K562 (cell line): ENCODE data around the gene MED20. TPM values are rescaled to one million over a fixed set of nuclear protein-coding genes. Genes with fewer than 3 reads are reported as not detected.

Source experiments
- ATF1 ChIP-seq, 2 experiments: fragments of 450-650 bp in 1 of 2; IDR thresholded peaks; 2 replicates each; pipeline ENCODE4 v1.6.1; 2016; ENCODE audit warnings: missing compliant biosample characterization in 1 of 2, missing genetic modification characterization in 1 of 2
- BCOR ChIP-seq: fragments of 450-650 bp; IDR thresholded peaks from 2 replicates; pipeline ENCODE4 v1.6.1; 2016
- CBX2 ChIP-seq: fragments of 200-600 bp; sonication (generic); IDR thresholded peaks from one replicate; pipeline ENCODE4 v1.6.1; 2012; ENCODE audit warnings: mild to moderate bottlenecking, low read length, inconsistent platforms; ENCODE audit not compliant: insufficient read depth, poor library complexity, severe bottlenecking
- FOXK1 ChIP-seq: sonication (generic); formaldehyde crosslinking; IDR thresholded peaks from 2 replicates; pipeline ENCODE4 v1.8.0; 2022; ENCODE audit warnings: missing genetic modification reagents, mild to moderate bottlenecking, borderline replicate concordance
- JUNB ChIP-seq: fragments of 450-650 bp; formaldehyde crosslinking; conservative IDR thresholded peaks from 2 replicates; pipeline ENCODE4 v1.4.0; 2020; ENCODE audit warnings: mild to moderate bottlenecking
- NR1H2 ChIP-seq: sonication (generic); formaldehyde crosslinking; IDR thresholded peaks from 2 replicates; pipeline ENCODE4 v1.4.0; 2020; ENCODE audit warnings: mild to moderate bottlenecking, missing genetic modification reagents
- SMAD4 ChIP-seq: fragments of 250-450 bp; sonication (Bioruptor Pico); conservative IDR thresholded peaks from 2 replicates; pipeline ENCODE4 v1.8.0; 2021; ENCODE audit warnings: inconsistent platforms, mild to moderate bottlenecking, moderate library complexity
- THRAP3 ChIP-seq: fragments of 450-650 bp; IDR thresholded peaks from 2 replicates; pipeline ENCODE4 v1.6.1; 2016; ENCODE audit warnings: mild to moderate bottlenecking, inconsistent platforms, borderline replicate concordance
- ZKSCAN3 ChIP-seq: fragments of 250-450 bp; sonication (Bioruptor Pico); IDR thresholded peaks from 2 replicates; pipeline ENCODE4 v1.4.0; 2020
- ZNF224 ChIP-seq: sonication (generic); formaldehyde crosslinking; IDR thresholded peaks from 2 replicates; pipeline ENCODE4 v1.8.0; 2022; ENCODE audit warnings: mild to moderate bottlenecking, missing genetic modification reagents
- polyA plus RNA-seq, 8 experiments: library from polyadenylated mRNA; depleted of rRNA in 4 of 8; stranded (reverse) in 5 of 8; unstranded in 3 of 8; fragments of >200 nt; fragmentation: Nextera tagmentation in 2 of 8; fragmentation: Illumina TruSeq in 1 of 8; extraction: Ambion mirVana in 2 of 8; extraction: Trizol in 1 of 8; gene quantifications; 2 replicates each; pipeline versions ENCODE4 v1.2.1 to v1.2.3, GENCODE V29; 2011 to 2014; ENCODE audit warnings: inconsistent platforms in 1 of 8, missing spikeins in 1 of 8
- total RNA-seq, 7 experiments: library from RNA; depleted of rRNA in 6 of 7; stranded (reverse); fragments of >200 nt in 6 of 7; fragmentation: Illumina TruSeq in 2 of 7; extraction: Trizol in 2 of 7; gene quantifications; 2 replicates each; pipeline versions ENCODE4 v1.2.1 to v1.2.3, GENCODE V29; 2011 to 2021; ENCODE audit warnings: low replicate concordance in 1 of 7
- TF ChIP-seq, protein P1 (sequence below): fragments of 450-650 bp; IDR thresholded peaks from 2 replicates; pipeline ENCODE4 v1.6.1; 2017; ENCODE audit warnings: antibody characterized with exemption, mild to moderate bottlenecking
- TF ChIP-seq, protein P2 (sequence below), 2 experiments: fragments of 450-650 bp; IDR thresholded peaks; 2 replicates each; pipeline ENCODE4 v1.6.1; 2018; ENCODE audit warnings: mild to moderate bottlenecking in 2 of 2, low read depth in 1 of 2; ENCODE audit not compliant: partially characterized antibody in 2 of 2
- TF ChIP-seq, protein P3 (sequence below), 2 experiments: fragments of 450-650 bp in 1 of 2; sonication (generic) in 1 of 2; formaldehyde crosslinking in 1 of 2; IDR thresholded peaks in 1 of 2; conservative IDR thresholded peaks in 1 of 2; 2 replicates each; pipeline versions ENCODE4 v1.6.1 to v1.8.1; 2016 to 2023; ENCODE audit warnings: mild to moderate bottlenecking in 2 of 2, moderate library complexity in 2 of 2, inconsistent platforms in 1 of 2, missing genetic modification reagents in 1 of 2
- TF ChIP-seq, protein P4 (sequence below): fragments of 450-650 bp; IDR thresholded peaks from 2 replicates; pipeline ENCODE4 v1.6.1; 2017; ENCODE audit warnings: mild to moderate bottlenecking, moderate library complexity

The MED20 gene
- total and polyA plus RNA-seq, 9 of the 15 experiments (the other 6 are each of a cell fraction or from before 2014, with no cell fraction given), result 27.3 to 80.9 (median 46.0) TPM

DNA sequence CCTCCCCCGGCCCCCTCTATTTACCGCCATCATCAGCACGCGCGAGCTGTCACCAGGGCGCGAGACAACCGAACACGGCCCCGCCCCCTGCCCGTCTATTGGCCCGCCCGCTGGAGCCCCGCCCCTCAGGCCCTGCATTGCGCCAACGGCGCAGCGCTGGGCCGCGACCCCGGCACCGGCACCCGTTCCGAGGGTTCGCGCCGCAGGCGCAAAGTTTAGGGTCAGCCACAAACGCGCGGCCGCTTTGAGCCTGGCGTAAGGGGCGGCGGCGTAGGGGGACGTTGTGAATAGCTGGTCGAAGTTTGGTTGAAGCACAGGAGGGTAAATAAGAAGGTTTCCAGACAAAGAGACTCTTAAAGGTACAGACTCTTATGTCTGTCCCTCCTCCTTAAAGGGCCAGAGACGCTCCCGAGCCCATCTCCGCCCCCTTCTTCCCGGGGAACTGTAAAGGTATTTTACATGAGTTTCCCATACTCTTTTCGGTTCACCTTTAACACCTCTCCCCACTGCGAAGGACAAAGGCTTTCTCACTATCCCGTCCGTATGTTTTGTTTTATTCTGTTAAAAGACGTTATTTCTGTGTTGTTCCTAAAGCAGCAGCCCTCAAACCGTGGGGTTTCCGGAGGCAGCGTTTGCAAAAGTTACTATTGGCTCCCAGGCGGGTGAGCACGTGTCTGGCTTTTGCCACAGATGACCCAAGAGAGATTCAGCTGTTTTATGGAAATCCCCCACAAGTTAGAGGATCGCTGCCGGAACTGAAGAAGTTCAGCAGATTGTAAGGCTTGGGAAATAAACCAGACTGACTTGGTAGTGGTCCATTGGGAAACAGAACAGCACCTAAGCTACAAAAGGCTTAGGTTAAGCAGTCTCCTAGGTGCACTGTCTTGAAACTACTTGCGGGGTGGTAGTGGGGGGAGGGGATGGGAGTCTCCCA, 25.4 kb downstream of the MED20 start, which contains the start of gene USP49 (continued):
- TF ChIP-seq ATF1 (CRISPR knock-in tag; IDR thresholded peaks at IDR 0.05) (peak; percentile 82), ATF1 (tag; IDR thresholded peaks at IDR 0.05) (peak; percentile 68), SMAD4 (CRISPR knock-in tag) (peak; percentile 65; the same call in 1 of the 2 replicates), ZKSCAN3 (CRISPR knock-in tag) (no peak), BCOR (peak; percentile 15; the same call in 1 of the 2 replicates), NR1H2 (no peak), CBX2 (no peak), FOXK1 (CRISPR knock-in tag) (no peak), JUNB (CRISPR knock-in tag) (no peak), THRAP3 (no peak; the same call in 1 of the 2 replicates), ZNF224 (CRISPR knock-in tag) (no peak)
- TF ChIP-seq, protein P1, sequence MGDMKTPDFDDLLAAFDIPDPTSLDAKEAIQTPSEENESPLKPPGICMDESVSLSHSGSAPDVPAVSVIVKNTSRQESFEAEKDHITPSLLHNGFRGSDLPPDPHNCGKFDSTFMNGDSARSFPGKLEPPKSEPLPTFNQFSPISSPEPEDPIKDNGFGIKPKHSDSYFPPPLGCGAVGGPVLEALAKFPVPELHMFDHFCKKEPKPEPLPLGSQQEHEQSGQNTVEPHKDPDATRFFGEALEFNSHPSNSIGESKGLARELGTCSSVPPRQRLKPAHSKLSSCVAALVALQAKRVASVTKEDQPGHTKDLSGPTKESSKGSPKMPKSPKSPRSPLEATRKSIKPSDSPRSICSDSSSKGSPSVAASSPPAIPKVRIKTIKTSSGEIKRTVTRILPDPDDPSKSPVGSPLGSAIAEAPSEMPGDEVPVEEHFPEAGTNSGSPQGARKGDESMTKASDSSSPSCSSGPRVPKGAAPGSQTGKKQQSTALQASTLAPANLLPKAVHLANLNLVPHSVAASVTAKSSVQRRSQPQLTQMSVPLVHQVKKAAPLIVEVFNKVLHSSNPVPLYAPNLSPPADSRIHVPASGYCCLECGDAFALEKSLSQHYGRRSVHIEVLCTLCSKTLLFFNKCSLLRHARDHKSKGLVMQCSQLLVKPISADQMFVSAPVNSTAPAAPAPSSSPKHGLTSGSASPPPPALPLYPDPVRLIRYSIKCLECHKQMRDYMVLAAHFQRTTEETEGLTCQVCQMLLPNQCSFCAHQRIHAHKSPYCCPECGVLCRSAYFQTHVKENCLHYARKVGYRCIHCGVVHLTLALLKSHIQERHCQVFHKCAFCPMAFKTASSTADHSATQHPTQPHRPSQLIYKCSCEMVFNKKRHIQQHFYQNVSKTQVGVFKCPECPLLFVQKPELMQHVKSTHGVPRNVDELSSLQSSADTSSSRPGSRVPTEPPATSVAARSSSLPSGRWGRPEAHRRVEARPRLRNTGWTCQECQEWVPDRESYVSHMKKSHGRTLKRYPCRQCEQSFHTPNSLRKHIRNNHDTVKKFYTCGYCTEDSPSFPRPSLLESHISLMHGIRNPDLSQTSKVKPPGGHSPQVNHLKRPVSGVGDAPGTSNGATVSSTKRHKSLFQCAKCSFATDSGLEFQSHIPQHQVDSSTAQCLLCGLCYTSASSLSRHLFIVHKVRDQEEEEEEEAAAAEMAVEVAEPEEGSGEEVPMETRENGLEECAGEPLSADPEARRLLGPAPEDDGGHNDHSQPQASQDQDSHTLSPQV, result peak; percentile 82
- TF ChIP-seq, protein P2, sequence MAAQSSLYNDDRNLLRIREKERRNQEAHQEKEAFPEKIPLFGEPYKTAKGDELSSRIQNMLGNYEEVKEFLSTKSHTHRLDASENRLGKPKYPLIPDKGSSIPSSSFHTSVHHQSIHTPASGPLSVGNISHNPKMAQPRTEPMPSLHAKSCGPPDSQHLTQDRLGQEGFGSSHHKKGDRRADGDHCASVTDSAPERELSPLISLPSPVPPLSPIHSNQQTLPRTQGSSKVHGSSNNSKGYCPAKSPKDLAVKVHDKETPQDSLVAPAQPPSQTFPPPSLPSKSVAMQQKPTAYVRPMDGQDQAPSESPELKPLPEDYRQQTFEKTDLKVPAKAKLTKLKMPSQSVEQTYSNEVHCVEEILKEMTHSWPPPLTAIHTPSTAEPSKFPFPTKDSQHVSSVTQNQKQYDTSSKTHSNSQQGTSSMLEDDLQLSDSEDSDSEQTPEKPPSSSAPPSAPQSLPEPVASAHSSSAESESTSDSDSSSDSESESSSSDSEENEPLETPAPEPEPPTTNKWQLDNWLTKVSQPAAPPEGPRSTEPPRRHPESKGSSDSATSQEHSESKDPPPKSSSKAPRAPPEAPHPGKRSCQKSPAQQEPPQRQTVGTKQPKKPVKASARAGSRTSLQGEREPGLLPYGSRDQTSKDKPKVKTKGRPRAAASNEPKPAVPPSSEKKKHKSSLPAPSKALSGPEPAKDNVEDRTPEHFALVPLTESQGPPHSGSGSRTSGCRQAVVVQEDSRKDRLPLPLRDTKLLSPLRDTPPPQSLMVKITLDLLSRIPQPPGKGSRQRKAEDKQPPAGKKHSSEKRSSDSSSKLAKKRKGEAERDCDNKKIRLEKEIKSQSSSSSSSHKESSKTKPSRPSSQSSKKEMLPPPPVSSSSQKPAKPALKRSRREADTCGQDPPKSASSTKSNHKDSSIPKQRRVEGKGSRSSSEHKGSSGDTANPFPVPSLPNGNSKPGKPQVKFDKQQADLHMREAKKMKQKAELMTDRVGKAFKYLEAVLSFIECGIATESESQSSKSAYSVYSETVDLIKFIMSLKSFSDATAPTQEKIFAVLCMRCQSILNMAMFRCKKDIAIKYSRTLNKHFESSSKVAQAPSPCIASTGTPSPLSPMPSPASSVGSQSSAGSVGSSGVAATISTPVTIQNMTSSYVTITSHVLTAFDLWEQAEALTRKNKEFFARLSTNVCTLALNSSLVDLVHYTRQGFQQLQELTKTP (IDR thresholded peaks at IDR 0.05; ENCODE audit: low read depth in 1 of 2, partially characterized antibody in 2 of 2), result peak in 1 of 2 experiments; percentile 41
- TF ChIP-seq, protein P3, sequence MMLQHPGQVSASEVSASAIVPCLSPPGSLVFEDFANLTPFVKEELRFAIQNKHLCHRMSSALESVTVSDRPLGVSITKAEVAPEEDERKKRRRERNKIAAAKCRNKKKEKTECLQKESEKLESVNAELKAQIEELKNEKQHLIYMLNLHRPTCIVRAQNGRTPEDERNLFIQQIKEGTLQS (IDR thresholded peaks at IDR 0.05), result peak; percentile 55; the same call in 1 of the 2 replicates
- TF ChIP-seq, protein P3 (CRISPR knock-in tag; conservative IDR thresholded peaks at IDR 0.05), result no peak
- TF ChIP-seq, protein P4, sequence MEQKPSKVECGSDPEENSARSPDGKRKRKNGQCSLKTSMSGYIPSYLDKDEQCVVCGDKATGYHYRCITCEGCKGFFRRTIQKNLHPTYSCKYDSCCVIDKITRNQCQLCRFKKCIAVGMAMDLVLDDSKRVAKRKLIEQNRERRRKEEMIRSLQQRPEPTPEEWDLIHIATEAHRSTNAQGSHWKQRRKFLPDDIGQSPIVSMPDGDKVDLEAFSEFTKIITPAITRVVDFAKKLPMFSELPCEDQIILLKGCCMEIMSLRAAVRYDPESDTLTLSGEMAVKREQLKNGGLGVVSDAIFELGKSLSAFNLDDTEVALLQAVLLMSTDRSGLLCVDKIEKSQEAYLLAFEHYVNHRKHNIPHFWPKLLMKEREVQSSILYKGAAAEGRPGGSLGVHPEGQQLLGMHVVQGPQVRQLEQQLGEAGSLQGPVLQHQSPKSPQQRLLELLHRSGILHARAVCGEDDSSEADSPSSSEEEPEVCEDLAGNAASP, result peak; percentile 47; the same call in 1 of the 2 replicates
